HG03354 (cell line): ENCODE measurements around the gene SRSF10.
"Not testable (repeated sequence)": the region's sequence is repeated elsewhere in the genome, so short reads cannot be mapped to it uniquely, and the experiment has no call there.

Experiments
- ATAC-seq: cut with Tn5 transposase; IDR thresholded peaks from one replicate; pipeline ENCODE4 v1.9.1; 2021; ENCODE audit warnings: mild to moderate bottlenecking; ENCODE audit not compliant: unreplicated experiment, poor library complexity, severe bottlenecking

Gene SRSF10

GRCh38 chr1:23959461-23960290 is 20.5 kb downstream of the SRSF10 start, which contains the start of gene PNRC2:
Gene PNRC2, plus strand, starts transcription at chr1:23959828. Its CDS starts 1,630 bp downstream, at chr1:23961458.
- peak; percentile 82 for ATAC-seq

GRCh38 chr1:23958810-23959460 is 21.2 kb downstream of the SRSF10 start:
- peak; percentile 77 for ATAC-seq

GRCh38 chr1:23958040-23958809 is 21.9 kb downstream of the SRSF10 start:
- ATAC-seq, result not testable (repeated sequence)

GRCh38 chr1:23957096-23957495 is 23.0 kb downstream of the SRSF10 start:
- ATAC-seq, result no peak

GRCh38 chr1:23953020-23953419 is 27.1 kb downstream of the SRSF10 start:
- ATAC-seq, result no peak

GRCh38 chr1:23947366-23947765 is 32.8 kb downstream of the SRSF10 start:
- no peak for ATAC-seq

GRCh38 chr1:23936481-23937176 is 43.5 kb downstream of the SRSF10 start:
- no peak for ATAC-seq

- ATAC-seq, result no peak
Observed at GRCh38 chr1:23931491-23931880, 48.6 kb downstream of the SRSF10 start.

- no peak for ATAC-seq
Observed at GRCh38 chr1:23930861-23931490, 49.2 kb downstream of the SRSF10 start.

- ATAC-seq, result no peak
Observed at GRCh38 chr1:23930270-23930669, 49.9 kb downstream of the SRSF10 start.

- ATAC-seq, result no peak
Observed at GRCh38 chr1:23928789-23929188, 51.3 kb downstream of the SRSF10 start.

- no peak for ATAC-seq
Observed at GRCh38 chr1:23927097-23927496, 53.0 kb downstream of the SRSF10 start.

- ATAC-seq, result no peak
Observed at GRCh38 chr1:23925279-23925678, 54.8 kb downstream of the SRSF10 start.

- no peak for ATAC-seq
Observed at GRCh38 chr1:23924601-23925000, 55.5 kb downstream of the SRSF10 start.

GRCh38 chr1:23923592-23924499 is 56.3 kb downstream of the SRSF10 start:
- ATAC-seq, result no peak

GRCh38 chr1:23922321-23922943 is 57.7 kb downstream of the SRSF10 start:
- ATAC-seq, result no peak

GRCh38 chr1:23916209-23917131 is 63.7 kb downstream of the SRSF10 start:
- ATAC-seq, result peak; percentile 57
